ENCODE results near the gene RNF157.

DNA sequence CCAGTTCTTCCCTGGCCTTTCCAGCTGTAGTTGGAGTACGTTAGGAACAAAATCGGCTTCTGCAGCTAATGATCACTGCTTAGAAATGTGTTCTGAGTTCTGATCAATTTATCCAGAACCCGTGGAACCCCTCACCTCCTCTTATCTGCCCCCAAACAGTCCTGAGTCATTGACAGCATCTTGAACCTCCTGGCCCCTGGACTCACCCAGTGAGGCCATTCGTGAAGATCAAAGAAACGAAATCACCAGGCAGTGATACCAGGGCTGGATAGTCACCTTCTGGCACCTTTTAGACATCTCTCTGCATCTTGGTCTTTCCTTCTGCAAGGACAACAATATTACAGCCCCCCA is 119.7 kb downstream of the RNF157 start:
- TF ChIP-seq, protein P1, sequence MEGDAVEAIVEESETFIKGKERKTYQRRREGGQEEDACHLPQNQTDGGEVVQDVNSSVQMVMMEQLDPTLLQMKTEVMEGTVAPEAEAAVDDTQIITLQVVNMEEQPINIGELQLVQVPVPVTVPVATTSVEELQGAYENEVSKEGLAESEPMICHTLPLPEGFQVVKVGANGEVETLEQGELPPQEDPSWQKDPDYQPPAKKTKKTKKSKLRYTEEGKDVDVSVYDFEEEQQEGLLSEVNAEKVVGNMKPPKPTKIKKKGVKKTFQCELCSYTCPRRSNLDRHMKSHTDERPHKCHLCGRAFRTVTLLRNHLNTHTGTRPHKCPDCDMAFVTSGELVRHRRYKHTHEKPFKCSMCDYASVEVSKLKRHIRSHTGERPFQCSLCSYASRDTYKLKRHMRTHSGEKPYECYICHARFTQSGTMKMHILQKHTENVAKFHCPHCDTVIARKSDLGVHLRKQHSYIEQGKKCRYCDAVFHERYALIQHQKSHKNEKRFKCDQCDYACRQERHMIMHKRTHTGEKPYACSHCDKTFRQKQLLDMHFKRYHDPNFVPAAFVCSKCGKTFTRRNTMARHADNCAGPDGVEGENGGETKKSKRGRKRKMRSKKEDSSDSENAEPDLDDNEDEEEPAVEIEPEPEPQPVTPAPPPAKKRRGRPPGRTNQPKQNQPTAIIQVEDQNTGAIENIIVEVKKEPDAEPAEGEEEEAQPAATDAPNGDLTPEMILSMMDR (IDR thresholded peaks at IDR 0.05): no peak
- no peak for TF ChIP-seq POLR2A (IDR thresholded peaks at IDR 0.05)

All from thyroid gland (tissue), 4 donors.